HepG2 (cell line): ENCODE measurements around the gene ZMYND10. TPM values are rescaled to one million over a fixed set of nuclear protein-coding genes. Genes with fewer than 3 reads are reported as not detected.

Experiments
- ARID5B ChIP-seq: IDR thresholded peaks from 2 replicates; pipeline ENCODE4 v1.4.0; 2020; ENCODE audit warnings: mild to moderate bottlenecking, missing genetic modification reagents
- BRF2 ChIP-seq: sonication (generic); formaldehyde crosslinking; IDR thresholded peaks from 2 replicates; pipeline ENCODE4 v1.8.1; 2022; ENCODE audit warnings: mild to moderate bottlenecking, missing genetic modification reagents
- HNF1A ChIP-seq, 2 experiments: sonication (generic) in 1 of 2; formaldehyde crosslinking in 1 of 2; IDR thresholded peaks; 2 replicates each; pipeline versions ENCODE4 v1.4.0 to v1.6.1; 2016 to 2020; ENCODE audit warnings: borderline replicate concordance in 1 of 2, low read depth in 1 of 2, mild to moderate bottlenecking in 1 of 2, missing genetic modification reagents in 1 of 2
- PRDM10 ChIP-seq: sonication (generic); formaldehyde crosslinking; IDR thresholded peaks from 2 replicates; pipeline ENCODE4 v1.4.0; 2020; ENCODE audit warnings: low read depth, missing genetic modification reagents
- RBFOX2 ChIP-seq: fragments of 200-400 bp; formaldehyde crosslinking; IDR thresholded peaks from 2 replicates; pipeline ENCODE4 v1.6.1; 2017; ENCODE audit warnings: low read depth, mild to moderate bottlenecking, low read length
- SYNCRIP ChIP-seq: fragments of 200-400 bp; formaldehyde crosslinking; IDR thresholded peaks from 2 replicates; pipeline ENCODE4 v1.6.1; 2018; ENCODE audit warnings: mild to moderate bottlenecking, low read depth, low read length; ENCODE audit not compliant: insufficient read depth
- ZNF160 ChIP-seq: sonication (generic); formaldehyde crosslinking; IDR thresholded peaks from 2 replicates; pipeline ENCODE4 v1.8.0; 2022; ENCODE audit warnings: mild to moderate bottlenecking, inconsistent platforms, missing genetic modification reagents
- ZNF234 ChIP-seq: sonication (generic); formaldehyde crosslinking; conservative IDR thresholded peaks from 2 replicates; pipeline ENCODE4 v1.5.1; 2020; ENCODE audit warnings: mild to moderate bottlenecking, missing genetic modification reagents
- ZNF276 ChIP-seq: sonication (generic); formaldehyde crosslinking; IDR thresholded peaks from 2 replicates; pipeline ENCODE4 v1.4.0; 2020; ENCODE audit warnings: mild to moderate bottlenecking, low read depth, missing genetic modification reagents
- ZNF337 ChIP-seq: sonication (generic); formaldehyde crosslinking; IDR thresholded peaks from 2 replicates; pipeline ENCODE4 v1.5.1; 2020; ENCODE audit warnings: missing genetic modification reagents, low read depth, mild to moderate bottlenecking, borderline replicate concordance
- ZNF766 ChIP-seq: sonication (generic); formaldehyde crosslinking; IDR thresholded peaks from 2 replicates; pipeline ENCODE4 v1.5.0; 2020; ENCODE audit warnings: missing genetic modification reagents, borderline replicate concordance
- polyA plus RNA-seq, 8 experiments: library from polyadenylated mRNA; depleted of rRNA in 3 of 8; stranded (reverse) in 7 of 8; unstranded in 1 of 8; fragments of >200 nt; fragmentation: Illumina TruSeq in 4 of 8; extraction: Trizol in 4 of 8; gene quantifications; 2 replicates each; pipeline versions ENCODE4 v1.2.1 to v1.2.3, GENCODE V29; 2011 to 2016; ENCODE audit warnings: low read depth in 4 of 8, missing spikeins in 1 of 8, mixed read lengths in 1 of 8; ENCODE audit not compliant: insufficient read depth in 1 of 8
- total RNA-seq, 5 experiments: library from RNA; depleted of rRNA; stranded (reverse); fragments of >200 nt; fragmentation: Illumina TruSeq; extraction: Trizol; gene quantifications; 2 replicates each; pipeline ENCODE4 v1.2.3, GENCODE V29; 2016; ENCODE audit warnings: low read depth in 1 of 5

ZMYND10 gene
- total and polyA plus RNA-seq, 2 of the 13 experiments (the other 11 are each of a cell fraction or from before 2014, with no cell fraction given) = 0.60 to 0.74 TPM

GRCh38 chr3:50319894-50320625 is 25.5 kb downstream of the ZMYND10 start (continued):
- TF ChIP-seq ZNF276 (CRISPR knock-in tag) = no peak
- 0 out of 2 replicates have a peak, but pooled peaks have one; percentile 27 for TF ChIP-seq RBFOX2
- TF ChIP-seq HNF1A (IDR thresholded peaks at IDR 0.05; ENCODE audit: low read depth) = no peak
- TF ChIP-seq HNF1A (CRISPR knock-in tag; IDR thresholded peaks at IDR 0.05; ENCODE audit: borderline replicate concordance) = no peak
- no peak for TF ChIP-seq ARID5B
- no peak for TF ChIP-seq ZNF337 (CRISPR knock-in tag)
- TF ChIP-seq ZNF234 = no peak
- no peak for TF ChIP-seq PRDM10 (CRISPR knock-in tag)
- no peak for TF ChIP-seq BRF2 (CRISPR knock-in tag)
- TF ChIP-seq SYNCRIP = no peak
- no peak for TF ChIP-seq ZNF766 (CRISPR knock-in tag)
- TF ChIP-seq ZNF160 (CRISPR knock-in tag) = no peak
